HG03460 (cell line): ENCODE results near the gene KRTAP4-6.
"Not testable (repeated sequence)": the region's sequence is repeated elsewhere in the genome, so short reads cannot be mapped to it uniquely, and the experiment has no call there.

Experiments
- ATAC-seq: cut with Tn5 transposase; IDR thresholded peaks from one replicate; pipeline ENCODE4 v1.9.1; 2021; ENCODE audit not compliant: unreplicated experiment

KRTAP4-6 gene

DNA sequence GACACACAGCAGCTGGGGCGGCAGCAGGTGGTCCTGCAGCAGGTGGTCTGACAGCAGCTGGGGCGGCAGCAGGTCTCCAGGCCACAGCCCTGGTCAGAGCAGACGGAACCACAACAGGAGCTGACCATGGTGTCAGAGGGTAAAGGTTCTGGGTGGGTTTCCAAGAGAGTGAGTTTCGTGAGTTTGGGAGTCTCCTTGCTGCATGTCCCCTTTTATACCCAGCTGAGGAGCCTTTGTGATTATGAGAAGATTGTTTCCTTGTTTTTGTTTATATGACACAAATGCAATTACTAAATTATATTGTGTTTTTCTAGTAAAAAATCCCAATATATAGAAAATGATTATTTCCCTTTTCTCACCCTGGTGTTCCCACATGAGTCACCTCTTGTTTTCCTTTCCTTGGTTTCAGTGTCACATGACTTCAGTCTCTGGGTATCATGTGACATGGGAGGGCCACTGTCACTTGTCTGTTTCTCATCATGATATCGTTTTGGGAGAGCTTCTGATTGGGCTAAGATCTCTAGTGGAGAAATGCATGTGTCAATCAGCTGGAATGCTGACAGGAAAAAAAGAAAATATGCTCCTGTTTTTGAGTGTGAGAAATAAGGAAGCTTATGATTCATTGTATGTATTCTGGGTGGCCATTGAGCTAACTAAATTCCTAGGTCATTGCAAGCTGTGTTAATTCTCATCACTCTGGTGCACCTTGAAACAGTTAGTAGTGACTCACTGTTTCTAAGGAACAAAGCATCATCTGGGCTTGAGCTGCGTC, at the start of gene KRTAP4-6:
TSS of gene KRTAP4-6 (minus strand) at position 185 of the 772 bp plus-strand sequence. CDS start at position 128, 57 bp downstream.
- ATAC-seq, result no peak

DNA sequence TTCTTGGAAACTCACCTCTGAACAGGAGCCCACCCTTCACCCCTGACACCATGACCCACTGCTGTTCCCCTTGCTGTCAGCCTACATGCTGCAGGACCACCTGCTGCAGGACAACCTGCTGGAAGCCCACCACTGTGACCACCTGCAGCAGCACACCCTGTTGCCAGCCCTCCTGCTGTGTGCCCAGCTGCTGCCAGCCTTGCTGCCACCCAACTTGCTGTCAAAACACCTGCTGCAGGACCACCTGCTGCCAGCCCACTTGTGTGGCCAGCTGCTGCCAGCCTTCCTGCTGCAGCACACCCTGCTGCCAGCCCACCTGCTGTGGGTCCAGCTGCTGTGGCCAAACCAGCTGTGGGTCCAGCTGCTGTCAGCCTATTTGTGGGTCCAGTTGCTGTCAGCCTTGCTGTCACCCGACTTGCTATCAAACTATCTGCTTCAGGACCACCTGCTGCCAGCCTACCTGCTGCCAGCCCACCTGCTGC, 49.5 kb upstream of the KRTAP4-6 start, which contains the start of gene KRTAP9-1:
TSS of gene KRTAP9-1 (plus strand) at position 51 of the 482 bp plus-strand sequence. CDS start at position 51, 0 bp downstream.
- ATAC-seq, result not testable (repeated sequence)

DNA sequence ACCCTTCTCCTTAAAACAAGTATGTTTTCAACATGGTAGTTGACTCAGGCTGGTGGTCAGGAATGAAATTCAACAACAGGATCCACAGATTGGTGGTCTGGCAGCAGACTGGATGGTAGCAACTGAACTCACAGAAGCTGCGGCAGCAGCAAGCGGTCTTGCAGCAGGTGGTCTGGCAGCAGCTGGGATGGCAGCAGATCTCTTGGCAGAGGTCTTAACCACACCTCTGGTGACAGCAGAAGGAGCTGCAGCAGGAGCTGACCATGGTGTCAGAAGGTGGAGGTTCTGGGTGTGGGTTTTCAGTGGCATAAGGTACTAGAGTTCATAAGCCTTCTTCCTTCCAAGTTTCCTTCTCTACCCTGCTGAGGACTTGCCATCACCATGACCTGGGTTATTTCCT, 46.5 kb upstream of the KRTAP4-6 start:
- no peak for ATAC-seq

DNA sequence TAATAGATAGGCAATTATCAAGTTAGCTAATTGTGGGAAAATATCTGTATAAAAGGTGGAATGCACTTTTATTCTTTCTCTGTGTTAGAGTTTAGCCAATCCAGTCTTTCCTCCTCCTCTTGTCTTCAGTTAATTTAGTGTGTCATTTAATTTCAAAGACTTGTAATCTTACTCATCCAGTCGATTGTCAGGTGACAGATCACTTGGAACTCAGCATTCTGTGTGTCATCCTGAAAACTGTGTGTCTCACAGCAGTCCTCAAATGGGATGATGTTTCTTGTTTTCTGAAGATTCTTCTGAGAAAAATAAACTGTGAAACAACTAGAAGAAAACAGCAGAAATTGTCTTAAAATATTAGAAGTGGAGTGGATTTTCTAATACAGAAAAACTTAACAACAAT, 44.7 kb upstream of the KRTAP4-6 start:
- ATAC-seq, result no peak

DNA sequence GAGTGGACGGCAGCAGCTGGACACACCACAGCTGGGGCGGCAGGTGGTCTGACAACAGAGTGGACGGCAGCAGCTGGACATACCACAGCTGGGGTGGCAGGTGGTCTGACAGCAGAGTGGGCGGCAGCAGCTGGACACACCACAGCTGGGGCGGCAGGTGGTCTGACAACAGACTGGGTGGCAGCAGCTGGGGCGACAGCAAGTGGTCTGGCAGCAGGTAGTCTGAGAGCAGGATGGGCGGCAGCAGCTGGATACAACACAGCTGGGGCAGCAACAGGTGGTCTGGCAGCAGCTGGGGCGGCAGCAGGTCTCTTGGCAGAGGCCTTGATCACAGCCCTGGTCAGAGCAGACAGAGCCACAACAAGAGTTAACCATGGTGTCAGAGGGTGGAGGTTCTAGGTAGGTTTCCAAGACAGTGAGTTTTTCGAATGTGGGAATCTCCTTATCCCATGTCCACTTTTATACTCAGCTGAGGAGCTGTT, 44.2 kb upstream of the KRTAP4-6 start, which contains the start of gene KRTAP4-1:
TSS of gene KRTAP4-1 (minus strand) at position 432 of the 482 bp plus-strand sequence. CDS start at position 375, 57 bp downstream.
- ATAC-seq, result no peak

DNA sequence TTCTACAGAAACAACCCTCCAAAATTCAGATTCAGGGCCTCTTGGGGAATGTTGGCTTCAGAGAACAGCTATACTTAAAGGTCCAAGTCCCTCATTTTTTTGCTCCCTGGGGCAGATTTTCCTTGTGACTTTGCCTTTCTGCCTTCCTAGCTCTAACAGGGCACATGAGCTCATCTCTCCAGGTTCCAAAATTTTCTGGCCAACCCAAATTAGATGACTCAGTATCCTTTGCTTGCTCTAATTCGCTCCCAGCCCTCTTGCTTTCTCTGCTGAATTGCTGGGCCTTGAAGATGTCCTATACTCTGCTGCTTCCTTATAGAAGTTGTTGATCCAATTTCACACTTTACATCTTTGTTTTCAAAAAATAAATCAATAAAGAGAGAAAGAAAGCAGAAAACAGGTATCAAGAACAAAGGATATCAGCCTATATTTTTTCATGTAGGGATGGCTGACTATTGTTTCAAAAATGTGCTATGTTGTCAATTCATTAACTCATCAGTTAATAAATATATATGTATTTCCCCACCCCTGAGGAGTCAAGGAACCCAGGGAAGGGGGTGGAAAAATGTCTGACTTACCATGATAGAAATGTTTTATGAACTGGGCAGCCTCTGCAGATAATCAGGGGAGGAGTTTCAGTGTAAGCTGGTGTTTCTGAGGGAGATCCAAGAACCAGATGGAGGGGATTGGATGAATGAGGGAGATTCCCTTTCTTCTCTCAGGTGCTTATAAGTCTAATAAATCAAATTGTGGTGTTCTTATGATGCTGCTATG, 38.7 kb upstream of the KRTAP4-6 start:
- ATAC-seq, result no peak

DNA sequence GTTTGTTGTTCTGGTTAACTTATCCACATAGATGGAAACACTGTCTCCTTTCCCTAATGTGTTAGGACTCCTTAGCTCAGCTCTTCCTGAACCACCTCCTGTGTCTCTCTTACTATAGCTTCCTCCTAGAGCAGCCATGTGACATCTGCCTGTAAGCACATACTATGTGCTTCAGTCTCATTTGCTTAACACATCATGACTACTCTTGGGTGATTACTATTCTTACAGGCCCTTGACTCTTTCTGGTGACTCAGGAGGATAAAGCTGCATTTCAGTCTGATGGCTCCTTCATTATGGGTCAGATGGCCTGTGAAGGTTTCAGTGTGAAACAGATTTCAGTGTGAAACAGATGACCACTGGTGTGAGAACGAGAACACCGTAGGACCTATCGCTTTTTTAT, 38.0 kb upstream of the KRTAP4-6 start:
- no peak for ATAC-seq

DNA sequence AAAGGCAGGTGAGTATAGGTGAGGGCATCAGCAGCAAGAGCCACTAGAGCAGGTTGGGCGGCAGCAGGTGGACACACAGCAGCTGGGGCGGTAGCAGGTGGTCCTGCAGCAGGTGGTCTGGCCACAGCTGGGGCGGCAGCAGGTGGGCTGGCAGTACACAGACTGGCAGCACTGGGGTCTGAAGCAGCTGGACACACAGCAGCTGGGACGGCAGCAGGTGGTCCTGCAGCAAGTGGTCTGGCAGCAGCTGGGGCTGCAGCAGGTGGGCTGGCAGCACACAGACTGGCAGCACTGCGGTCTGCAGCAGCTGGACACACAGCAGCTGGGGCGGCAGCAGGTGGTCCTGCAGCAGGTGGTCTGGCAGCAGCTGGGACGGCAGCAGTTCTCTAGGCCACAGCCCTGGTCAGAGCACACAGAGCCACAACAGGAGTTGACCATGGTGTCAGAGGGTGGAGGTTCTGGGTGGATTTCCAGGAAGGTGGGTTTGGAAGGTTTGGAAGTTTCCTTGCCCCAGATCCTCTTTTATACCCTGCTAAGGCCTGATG, 37.5 kb upstream of the KRTAP4-6 start, which contains the start of gene KRTAP4-2:
TSS of gene KRTAP4-2 (minus strand) at position 495 of the 545 bp plus-strand sequence. CDS start at position 438, 57 bp downstream.
- no peak for ATAC-seq

DNA sequence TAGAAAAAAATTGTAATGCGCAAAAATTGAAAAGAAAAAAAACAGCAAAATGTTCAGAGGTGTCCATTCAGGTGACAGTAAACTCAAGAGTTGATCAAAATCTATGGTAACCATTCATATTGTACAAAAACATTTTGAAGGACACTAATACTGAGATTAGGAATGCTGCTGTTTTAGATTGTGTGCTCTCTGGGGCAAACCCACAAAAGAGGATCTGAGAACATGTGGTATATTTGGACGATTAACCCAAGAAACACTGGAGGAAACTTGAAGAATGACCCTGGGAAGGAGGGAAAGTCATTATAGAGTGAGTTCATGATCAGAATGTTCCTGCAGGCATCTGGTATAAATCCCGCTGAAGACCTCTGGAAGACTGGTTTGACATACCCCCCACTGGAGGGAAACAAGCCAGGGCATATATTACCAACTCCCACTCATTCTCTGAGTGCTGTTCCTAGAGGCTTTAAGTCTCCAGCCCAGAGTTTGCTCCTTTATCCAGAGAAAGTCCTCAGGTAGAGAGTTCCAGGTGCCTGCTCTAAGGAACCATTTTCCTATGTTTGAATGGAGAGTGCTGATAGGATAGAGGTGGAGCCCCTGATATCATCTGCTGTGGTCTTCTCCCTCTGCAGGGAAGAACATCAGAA, 36.5 kb upstream of the KRTAP4-6 start:
- ATAC-seq, result no peak

DNA sequence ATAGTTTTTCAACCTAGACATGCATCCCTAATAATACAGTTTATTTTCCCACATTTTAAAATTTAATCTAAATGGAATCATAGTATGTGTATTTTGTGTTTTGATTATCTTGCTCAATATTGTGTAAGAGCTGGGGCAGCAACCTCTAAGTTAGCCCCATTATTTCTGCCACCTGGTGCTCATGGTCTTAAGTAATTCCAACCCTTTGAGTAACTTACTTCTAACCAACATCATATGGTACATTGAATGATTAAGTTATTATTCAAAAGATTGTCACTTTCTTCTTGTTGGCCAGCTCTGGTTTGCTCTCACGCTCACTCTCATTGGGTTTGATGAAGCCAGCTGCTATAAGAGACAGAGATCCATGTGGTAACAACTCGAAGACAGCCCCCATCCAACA, 31.5 kb upstream of the KRTAP4-6 start:
- ATAC-seq, result no peak

DNA sequence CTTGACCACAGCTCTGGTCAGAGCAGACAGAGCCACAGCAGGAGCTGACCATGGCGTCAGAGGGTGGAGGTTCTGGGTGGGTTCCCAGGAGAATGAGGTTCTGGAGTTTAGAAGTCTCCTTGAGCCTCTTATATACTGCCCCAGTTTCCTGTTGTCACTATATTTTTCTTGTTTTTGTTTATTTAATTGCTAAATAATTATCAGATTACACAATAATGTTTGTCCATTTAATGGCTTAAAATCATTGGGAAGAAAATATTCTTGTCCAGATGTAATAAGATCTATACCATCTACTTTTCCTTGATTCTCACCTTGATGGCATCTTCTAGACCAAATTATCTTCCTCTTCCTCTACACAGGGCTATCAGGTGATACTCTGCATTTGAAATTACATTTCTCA, 27.8 kb upstream of the KRTAP4-6 start, which contains the start of gene KRTAP4-3:
TSS of gene KRTAP4-3 (minus strand) at position 101 of the 400 bp plus-strand sequence. CDS start at position 52, 49 bp downstream.
- no peak for ATAC-seq

DNA sequence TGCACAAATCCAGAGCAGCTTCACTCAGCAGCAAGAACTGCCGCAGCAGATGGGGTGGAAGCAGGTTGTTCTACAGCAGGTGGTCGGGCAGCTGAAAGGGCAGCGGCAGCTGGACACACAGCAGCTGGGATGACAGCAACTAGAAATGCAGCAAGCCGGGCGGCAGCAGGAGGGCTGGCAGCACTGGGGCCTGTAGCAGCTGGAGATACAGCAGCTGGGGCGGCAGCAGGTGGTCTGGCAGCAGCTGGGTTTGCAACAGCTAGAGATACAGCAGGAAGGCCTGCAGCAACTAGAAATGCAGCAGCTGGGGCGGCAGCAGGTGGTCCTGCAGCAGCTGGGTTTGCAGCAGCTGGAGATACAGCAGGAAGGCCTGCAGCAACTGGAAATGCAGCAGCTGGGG, 27.2 kb upstream of the KRTAP4-6 start:
- no peak for ATAC-seq

DNA sequence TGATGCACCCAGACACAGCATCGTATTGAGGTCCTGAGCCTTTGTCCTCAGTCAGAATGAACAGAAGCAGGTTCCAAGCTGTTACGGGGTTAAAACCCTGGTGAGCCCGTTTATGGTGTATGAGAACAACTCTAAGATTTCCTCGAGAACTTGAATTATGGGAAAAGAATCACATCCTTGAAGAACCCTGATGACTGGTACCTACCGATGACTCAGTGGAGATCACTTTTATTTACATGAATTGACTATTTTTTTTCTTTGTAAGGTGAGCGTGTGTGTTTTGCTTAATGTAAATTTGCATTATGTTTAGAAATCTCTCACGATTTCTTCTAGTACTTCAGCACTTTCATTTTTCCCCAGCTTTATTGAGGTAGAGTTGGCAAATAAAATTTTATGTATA, 23.5 kb upstream of the KRTAP4-6 start:
- no peak for ATAC-seq

DNA sequence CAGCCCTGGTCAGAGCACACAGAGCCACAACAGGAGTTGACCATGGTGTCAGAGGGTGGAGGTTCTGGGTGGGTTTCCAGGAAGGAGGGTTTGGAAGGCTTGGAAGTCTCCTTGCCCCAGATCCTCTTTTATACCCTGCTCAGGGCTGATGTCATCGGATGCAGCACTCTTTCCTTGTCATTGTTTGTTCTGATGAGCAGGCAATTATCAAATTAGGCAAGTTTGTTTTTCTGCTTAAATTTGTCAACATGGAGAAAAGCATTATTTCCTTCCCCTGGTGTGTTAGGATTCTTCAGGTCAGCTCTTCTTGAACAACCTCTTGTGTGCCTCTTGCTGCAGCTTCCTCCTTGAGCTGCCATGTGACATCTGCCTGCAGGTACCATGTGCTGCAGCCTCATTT, 20.3 kb upstream of the KRTAP4-6 start, which contains the start of gene KRTAP4-4:
TSS of gene KRTAP4-4 (minus strand) at position 101 of the 400 bp plus-strand sequence. CDS start at position 44, 57 bp downstream.
- no peak for ATAC-seq

DNA sequence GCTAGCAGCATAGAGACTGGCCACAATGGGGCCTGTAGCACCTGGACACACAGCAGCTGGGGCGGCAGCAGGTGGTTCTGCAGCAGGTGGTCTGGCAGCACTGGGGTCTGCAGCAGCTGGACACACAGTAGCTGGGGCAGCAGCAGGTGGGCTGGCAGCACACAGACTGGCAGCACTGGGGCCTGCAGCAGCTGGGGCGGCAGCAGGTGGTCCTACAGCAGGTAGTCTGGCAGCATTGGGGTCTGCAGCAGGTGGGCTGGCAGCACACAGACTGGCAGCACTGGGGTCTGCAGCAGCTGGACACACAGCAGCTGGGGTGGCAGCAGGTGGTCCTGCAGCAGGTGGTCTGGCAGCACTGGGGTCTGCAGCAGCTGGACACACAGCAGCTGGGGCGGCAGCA, 19.8 kb upstream of the KRTAP4-6 start:
- ATAC-seq, result not testable (repeated sequence)

DNA sequence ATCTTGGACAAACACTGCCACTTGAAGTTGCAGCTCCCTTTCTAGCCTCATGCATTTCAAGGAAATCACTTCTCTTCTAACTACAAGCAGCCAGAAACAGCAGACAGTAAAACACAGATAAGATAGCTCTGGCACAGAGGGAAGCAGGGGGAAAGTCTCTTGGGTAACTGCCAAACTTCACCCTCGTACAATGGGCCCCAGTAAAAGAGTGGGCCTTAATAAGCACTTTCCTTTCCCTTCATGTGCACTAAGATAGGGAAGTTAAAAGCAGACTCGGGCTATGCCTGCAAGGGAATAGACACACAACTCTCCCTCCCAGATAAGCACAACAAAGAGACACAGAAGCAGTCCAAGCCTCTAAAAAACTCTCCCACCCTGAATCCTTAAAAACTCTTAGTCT, 13.5 kb upstream of the KRTAP4-6 start:
- no peak for ATAC-seq

DNA sequence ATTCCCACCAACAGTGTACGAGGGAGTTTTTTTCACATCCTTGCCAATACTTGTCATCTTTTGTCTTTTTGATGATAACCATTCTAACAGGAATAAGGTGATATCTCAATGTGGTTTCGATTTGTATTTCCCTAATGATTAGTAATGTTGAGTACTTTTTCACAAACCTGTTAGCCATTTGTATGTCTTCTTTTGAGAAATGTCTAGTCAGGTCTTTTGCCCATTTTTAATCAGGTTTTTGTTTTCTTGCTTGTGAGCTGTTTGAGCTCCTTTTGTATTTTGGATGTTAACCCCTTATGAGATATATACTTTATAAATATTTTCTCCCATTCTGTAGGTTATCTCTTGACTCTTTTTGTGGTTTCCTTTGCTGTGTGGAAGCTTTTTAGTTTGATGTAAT, 11.2 kb upstream of the KRTAP4-6 start:
- ATAC-seq, result no peak

DNA sequence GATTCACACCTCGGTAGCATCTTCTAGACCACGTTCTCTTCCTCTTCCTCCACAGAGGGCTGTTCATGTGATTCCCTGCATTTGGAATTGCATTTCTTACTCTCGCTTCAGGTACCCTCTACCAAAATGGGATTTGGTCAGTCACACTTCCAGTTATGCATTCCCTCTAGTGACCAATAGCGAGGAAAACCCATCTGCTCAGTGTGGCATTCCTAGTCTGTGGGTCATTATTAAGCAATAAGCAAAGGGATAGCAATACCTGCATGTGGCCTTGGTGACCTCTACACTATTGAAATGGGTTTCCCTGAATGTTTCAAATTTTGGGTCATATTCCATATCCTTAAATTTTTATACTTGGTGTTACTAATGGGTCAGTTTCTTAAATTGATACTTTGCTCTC, 9.7 kb upstream of the KRTAP4-6 start:
- no peak for ATAC-seq

DNA sequence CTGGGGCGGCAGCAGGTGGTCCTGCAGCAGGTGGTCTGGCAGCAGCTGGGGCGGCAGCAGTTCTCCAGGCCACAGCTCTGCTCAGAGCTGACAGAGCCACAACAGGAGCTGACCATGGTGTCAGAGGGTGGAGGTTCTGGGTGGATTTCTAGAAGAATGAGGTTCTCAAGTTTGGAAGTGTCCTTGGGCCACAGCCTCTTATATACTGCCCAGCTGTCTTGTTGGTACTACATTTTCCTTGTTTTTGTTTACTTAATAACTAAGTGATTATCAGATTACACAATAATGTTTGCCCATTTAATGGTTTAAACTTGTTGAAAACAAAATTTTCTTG, 9.3 kb upstream of the KRTAP4-6 start, which contains the start of gene KRTAP4-5:
TSS of gene KRTAP4-5 (minus strand) at position 174 of the 334 bp plus-strand sequence. CDS start at position 116, 58 bp downstream.
- no peak for ATAC-seq

DNA sequence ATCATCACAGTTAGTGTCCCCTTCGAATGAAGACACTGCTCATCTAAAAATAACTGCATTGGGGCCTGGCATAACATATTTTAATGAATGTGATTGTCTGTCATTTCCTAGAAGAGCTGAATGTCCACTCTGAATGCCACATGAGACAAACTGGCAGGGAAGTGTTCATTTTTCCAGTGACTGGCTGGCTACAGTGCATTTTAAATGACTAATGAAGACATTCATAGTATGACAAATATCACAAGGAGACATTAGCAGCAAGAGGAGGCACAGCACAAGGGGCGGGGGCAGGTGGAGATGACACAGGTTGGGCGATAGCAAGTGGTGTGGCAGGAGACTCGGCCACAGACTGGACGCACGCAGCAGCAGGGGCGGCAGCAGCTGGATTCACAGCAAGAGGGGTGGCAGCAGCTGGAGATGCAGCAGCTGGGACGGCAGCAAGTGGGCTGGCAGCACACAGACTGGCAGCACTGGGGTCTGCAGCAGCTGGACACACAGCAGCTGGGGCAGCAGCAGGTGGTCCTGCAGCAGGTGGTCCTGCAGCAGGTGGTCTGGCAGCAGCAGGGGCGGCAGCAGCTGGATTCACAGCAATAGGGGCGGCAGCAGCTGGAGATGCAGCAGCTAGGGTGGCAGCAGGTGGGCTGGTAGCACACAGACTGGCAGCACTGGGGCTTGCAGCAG, 8.8 kb upstream of the KRTAP4-6 start:
- not testable (repeated sequence) for ATAC-seq
